Placental epithelial cell (primary cell): ENCODE measurements around the gene TMEM178A. TPM values are rescaled to one million over a fixed set of nuclear protein-coding genes. Genes with fewer than 3 reads are reported as not detected.

Experiments used
- total RNA-seq: library from RNA; depleted of rRNA; stranded (reverse); fragments of >200 nt; gene quantifications from 2 replicates; pipeline ENCODE4 v1.2.3, GENCODE V29; 2012

TMEM178A gene
- 0.79 TPM in 1 of 2 replicates, not detected in the other for total RNA-seq

GRCh38 chr2:39665811-39666490 is at the start of gene TMEM178A:
Gene TMEM178A (plus strand): TSS chr2:39665917. CDS start chr2:39665975, 58 bp downstream.

Other genes starting within 250 kb of the TMEM178A start
- gene MAP4K3, start 228.6 kb upstream of the TMEM178A start, total RNA-seq, result 48.3 and 51.7 TPM in 2 replicates
- gene THUMPD2, start 113.3 kb downstream of the TMEM178A start, total RNA-seq, result 6.7 and 9.8 TPM in 2 replicates